HG03432 (cell line): ENCODE data around the gene ANO4.

ENCODE experiments used
- ATAC-seq: cut with Tn5 transposase; IDR thresholded peaks from one replicate; pipeline ENCODE4 v1.9.1; 2021; ENCODE audit warnings: mild to moderate bottlenecking, moderate library complexity; ENCODE audit not compliant: unreplicated experiment

ANO4 gene

DNA sequence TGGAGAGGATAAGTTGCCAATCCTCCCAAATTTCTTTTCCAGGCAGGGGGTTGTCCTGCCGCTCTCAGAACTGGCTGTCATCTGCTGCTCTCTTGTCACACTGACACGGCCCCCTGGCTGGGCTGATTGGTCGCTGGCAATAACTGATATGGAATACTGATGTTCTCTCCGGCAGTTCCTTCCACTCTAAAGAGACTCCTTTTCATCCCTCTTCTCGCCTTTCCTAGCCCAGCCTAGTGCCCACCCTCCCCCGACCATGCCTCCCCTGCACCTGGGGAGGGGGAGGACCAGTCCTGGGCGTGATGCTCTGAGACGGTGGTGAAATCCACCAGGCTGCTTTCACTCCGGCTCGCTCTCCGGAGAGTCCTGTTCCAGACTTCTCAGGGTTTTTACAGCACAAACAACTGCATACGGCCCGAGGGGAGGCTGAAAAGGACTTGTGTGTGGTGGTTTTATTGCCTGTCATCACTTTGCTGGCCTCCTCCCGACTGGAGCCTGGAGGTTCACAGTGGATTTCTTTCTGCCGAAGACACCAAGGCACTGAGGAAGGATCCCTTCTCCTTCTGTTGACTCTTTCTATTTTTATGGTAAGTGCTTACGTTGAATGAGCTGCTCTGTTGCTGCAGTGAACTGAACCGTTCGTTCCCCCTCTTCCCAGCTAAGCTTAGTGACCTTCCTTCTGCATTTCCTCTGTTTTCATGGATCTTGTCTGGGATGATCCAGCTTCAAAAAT is at the start of gene ANO4:
ANO4 (plus strand) TSS at position 336 of the 733 bp plus-strand sequence. CDS start 107,010 bp downstream, outside the sequence.
- ATAC-seq, result no peak

- no peak for ATAC-seq
Measured at GRCh38 chr12:100745378-100746071, 49.1 kb upstream of the ANO4 start.

GRCh38 chr12:100752841-100753240 is 41.7 kb upstream of the ANO4 start:
- ATAC-seq, result no peak

DNA sequence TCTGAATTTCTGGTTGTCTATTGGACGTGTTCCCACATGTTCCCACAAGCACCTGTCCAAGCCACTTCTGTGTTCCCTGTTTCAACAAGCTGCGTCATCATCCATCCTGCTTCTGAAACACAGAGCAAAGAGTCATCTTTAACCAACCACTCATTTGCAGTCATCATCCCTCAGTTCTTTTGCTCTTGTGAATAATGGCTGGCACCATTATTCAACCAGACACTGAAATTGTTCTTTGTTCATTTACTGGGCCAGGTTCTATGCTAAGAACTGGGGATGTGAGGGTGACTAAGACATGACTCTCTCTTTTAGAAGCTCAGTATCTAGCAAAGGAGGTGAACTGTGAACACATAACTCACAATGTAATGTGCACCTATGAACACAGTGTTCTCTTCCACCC is 40.7 kb upstream of the ANO4 start:
- ATAC-seq, result no peak

DNA sequence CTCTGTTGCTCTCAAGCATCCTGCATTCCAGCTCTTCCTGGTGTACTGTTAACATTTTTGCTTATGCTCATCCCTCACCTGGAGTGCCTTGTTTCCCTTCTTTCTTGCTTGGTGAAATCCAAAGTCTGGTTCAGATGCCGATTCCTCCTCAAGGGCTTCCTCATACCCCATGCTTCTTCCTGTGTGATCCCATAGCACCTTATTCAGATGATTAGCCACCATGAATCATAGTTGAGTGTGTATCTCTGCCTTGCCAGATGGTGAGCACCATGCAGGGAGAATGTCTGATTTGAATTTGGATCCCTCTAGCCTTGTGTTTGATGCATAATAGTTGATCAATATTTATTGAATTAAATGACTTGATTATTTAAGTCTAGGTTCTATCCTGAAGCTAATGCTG is 39.4 kb upstream of the ANO4 start:
- no peak for ATAC-seq

DNA sequence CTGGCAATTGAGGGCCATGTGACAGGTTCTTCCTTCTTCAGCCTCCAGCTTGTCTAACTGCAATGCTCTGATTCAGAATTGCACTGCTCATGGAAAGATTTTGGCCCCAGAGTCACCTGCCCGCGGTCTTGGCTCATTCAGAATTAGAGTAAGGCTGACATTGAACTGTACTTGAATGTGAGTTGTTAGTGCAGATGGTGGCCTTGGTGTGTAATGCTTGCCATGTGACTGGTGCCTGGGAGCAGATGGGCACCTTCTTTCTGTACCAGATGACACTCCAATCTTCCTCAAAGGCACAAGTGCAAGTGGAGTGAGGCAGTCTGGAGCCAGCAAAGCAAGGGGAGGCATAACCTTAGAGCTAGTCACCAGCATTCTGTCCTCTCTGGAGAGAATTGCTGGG is 36.5 kb upstream of the ANO4 start:
- ATAC-seq, result no peak

DNA sequence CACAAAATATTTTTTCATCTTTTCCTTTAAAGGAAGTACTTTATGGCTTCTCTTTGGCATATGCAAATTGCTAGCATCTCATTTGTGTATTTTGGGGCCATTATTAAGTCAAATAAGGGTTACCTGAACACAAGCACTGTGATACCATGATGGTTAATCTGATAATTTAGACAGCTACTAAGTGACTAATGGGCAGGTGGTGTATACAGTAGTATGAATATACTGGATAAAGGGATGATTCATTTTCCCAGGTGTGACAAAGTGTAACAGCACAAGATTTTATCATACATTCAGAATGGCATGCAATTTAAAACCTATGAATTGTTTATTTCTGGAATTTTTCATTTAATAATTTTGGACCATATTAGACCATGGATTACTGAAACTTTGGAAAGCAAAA is 27.2 kb upstream of the ANO4 start:
- no peak for ATAC-seq

GRCh38 chr12:100767950-100768349 is 26.6 kb upstream of the ANO4 start:
- no peak for ATAC-seq

- ATAC-seq, result no peak
Measured at GRCh38 chr12:100778967-100779590, 15.5 kb upstream of the ANO4 start.

DNA sequence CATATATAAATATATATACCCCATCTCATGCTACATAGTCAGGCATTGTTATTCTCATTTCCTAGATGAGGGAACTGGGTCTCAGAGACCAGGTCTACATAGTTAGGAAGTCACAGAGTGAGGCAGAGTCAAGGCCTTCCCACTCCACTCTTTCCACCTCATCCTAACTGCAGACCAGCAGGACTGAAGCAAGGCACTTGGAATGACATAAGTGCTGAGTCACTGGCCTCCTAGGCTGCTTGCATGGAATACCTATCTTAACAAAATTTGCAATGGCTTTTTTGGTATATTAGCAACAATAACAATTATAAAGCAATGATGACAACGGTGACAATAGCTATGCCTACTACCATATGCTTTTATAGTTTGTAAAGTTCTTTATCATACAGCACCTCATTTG is 5.4 kb upstream of the ANO4 start:
- ATAC-seq, result no peak

DNA sequence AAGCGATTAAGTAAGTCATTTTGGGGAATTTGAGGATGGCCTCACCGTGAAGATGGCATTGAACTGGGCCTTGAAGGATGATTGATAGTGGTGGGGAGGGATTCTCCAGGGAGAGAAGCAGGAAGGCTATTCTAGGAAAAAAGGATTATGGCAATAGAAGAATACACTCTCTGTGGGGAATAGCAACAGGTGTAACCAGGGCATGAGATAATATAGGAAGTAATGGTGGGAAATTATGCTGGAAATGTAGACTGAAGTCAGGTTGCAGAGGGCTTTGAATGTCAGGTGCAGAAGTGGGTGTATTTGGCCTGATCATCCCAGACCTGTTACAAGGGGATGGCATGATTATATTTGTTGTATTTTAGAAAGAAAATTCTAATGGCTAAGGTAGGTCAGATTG is 4.6 kb upstream of the ANO4 start:
- ATAC-seq, result no peak

- ATAC-seq, result no peak
Measured at GRCh38 chr12:100790552-100790951, 4.0 kb upstream of the ANO4 start.

GRCh38 chr12:100793182-100793581 is 1.4 kb upstream of the ANO4 start:
- no peak for ATAC-seq

- ATAC-seq, result no peak
Measured at GRCh38 chr12:100795174-100795799, 711 bp downstream of the ANO4 start.

- no peak for ATAC-seq
Measured at GRCh38 chr12:100795800-100796179, 1.2 kb downstream of the ANO4 start.

GRCh38 chr12:100796621-100797020 is 2.0 kb downstream of the ANO4 start:
- no peak for ATAC-seq

DNA sequence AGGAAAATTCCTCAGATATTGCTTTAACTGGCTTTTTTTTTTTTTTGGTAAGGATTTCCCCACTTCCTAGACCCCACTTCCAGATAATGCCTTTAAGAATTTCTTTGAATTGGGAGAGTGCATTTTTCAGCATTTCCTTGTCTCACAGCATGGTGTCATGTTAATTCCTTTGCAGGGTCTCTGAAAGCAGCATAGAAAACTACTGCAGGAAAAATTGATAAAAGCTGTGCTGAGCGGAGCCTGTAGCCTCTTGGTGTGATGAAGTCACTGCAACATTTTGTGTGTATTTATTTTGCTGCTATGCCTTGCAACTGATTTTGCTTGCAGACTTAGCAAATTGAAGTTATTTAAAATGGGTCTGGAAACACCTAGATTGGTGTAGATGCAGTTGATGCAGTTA is 2.7 kb downstream of the ANO4 start:
- ATAC-seq, result no peak

DNA sequence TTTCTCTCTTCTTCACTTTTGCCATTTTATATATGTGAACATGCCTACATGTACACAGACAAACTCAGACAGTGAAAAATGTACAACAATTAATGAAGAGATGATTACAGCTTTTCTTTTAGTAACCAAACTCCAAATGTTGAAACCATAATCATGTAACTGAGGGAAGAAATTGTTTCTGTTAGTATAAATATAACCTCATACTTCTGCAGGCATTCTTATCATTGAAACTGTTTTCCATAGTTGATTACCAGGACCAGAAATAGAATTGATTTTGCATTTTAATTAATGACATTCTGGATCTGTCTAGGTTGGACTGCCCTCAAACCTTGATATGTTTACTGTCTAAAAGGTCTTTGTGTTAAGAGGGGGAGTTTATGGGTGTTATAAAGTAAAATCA is 3.2 kb downstream of the ANO4 start:
- ATAC-seq, result no peak

DNA sequence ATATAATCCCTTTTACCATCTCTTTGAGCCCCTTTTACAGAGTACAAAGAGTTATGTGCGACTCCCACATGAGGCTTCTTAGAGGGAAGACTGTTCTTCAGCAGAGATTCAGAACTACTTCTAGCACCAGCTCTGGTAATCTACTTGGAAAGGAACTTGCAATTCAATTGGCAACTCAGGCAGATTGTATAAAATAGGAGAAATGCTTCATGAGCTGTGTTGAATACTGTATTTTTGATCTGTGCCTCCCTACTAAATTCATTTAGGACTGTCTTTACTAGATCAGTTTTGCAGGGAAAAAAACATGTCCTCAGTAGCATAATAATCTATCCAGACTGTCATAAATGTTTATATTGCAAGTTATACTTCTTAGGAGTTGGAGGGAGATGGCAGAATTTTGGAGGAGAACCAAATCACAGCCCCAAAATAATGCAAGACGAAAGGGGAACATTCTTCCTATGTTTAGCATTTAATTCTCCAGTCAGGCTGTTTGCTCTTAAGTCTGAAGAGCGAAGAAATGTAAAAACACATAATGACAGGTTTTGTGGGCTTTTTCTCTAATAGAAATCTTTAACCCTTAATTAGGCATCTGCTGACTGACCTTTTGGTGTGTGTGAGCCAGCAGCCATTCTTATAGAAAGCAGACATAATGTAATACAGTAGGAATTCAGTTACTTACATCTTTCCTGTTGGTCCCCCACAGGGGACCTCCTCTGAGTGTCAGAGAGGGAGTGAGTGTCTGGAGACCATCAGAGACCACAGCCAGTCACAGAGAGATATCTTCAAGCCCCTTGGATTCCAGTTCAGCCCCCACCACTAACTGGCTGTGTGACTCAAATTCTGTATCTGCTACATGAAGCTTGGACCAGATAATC is 3.9 kb downstream of the ANO4 start:
- no peak for ATAC-seq

- no peak for ATAC-seq
Measured at GRCh38 chr12:100799770-100800169, 5.2 kb downstream of the ANO4 start.

DNA sequence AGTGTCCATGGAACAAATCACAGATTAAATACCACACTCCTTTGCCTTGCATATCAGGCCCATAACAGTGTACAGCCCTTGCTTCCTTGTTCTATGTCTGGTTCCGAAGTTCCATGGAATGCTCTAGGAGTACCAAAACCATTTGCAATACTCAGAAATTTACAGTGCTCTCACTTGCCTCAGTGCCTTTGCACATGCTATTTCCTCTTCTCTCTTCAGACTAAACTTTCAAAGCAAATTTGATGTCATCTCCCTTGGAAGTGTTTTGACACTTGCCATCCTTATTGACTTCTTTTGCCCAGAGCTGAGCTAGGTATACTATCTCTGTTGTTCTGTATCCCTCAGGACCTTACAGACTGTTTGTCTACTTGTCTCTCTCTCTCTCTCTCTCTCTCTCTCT is 6.1 kb downstream of the ANO4 start:
- ATAC-seq, result no peak
